ENCODE results near the gene DRD4.
A peak's percentile ranks its signal among the peaks of the same experiment; 100 is the strongest.

DNA sequence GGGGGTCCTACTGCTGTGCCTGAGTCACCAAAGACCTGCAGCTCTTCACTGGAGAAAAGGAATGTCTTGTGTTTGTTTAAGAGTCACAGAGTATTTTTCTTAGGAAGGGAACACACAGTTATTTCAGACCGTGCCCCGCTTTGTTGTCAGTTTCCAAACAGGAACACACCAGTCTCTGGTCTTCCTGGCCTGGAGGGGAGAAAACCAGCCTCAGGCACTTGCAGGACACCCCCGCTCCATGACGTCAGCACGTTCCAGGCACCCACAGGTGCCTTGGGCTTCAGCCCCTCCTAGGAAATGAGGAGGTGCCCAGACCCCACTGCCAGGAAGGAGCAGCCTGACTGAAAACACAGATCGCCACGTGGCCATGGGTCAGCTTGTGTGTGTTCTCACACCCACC, 52.6 kb downstream of the DRD4 start:
- TF ChIP-seq, protein P1, sequence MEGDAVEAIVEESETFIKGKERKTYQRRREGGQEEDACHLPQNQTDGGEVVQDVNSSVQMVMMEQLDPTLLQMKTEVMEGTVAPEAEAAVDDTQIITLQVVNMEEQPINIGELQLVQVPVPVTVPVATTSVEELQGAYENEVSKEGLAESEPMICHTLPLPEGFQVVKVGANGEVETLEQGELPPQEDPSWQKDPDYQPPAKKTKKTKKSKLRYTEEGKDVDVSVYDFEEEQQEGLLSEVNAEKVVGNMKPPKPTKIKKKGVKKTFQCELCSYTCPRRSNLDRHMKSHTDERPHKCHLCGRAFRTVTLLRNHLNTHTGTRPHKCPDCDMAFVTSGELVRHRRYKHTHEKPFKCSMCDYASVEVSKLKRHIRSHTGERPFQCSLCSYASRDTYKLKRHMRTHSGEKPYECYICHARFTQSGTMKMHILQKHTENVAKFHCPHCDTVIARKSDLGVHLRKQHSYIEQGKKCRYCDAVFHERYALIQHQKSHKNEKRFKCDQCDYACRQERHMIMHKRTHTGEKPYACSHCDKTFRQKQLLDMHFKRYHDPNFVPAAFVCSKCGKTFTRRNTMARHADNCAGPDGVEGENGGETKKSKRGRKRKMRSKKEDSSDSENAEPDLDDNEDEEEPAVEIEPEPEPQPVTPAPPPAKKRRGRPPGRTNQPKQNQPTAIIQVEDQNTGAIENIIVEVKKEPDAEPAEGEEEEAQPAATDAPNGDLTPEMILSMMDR (IDR thresholded peaks at IDR 0.05) = no peak
- TF ChIP-seq POLR2A (IDR thresholded peaks at IDR 0.05) = peak in 1 of 2 donors; percentile 49

All from thyroid gland (tissue), 4 donors.